ENCODE measurements around the gene TNS3.

GRCh38 chr7:47516386-47516785 lies 65.5 kb downstream of the TNS3 start:
- TF ChIP-seq CTCF (IDR thresholded peaks at IDR 0.05; ENCODE audit: insufficient read depth, low read length) (no peak), REST (IDR thresholded peaks at IDR 0.05; ENCODE audit: insufficient replicate concordance, low read depth) (no peak)

Measured in HL-60 (cell line).